ENCODE measurements around the gene CDH16. TPM values are rescaled to one million over a fixed set of nuclear protein-coding genes. Genes with fewer than 3 reads are reported as not detected.

Gene CDH16
- total RNA-seq, 1 donor from 2014 or later, result not detected

- intact Hi-C loops (cut with micrococcal nuclease), result loop anchor here (1.0 to 5.0 kb wide), 7 partner anchors 43 to 467 kb away; partner anchors contain the start of genes CES2, CIAO2B, CMTM3 and DYNC1LI2
Measured at GRCh38 chr16:66873685-66874055, 45.0 kb downstream of the CDH16 start.

GRCh38 chr16:66872943-66873684 lies 45.6 kb downstream of the CDH16 start:
- intact Hi-C loops (cut with micrococcal nuclease), result loop anchor here (1.0 to 5.0 kb wide), 7 partner anchors 43 to 466 kb away; partner anchors contain the start of genes CES2, CIAO2B, CMTM3 and DYNC1LI2

GRCh38 chr16:66872559-66872942 lies 46.1 kb downstream of the CDH16 start:
- intact Hi-C loops (cut with micrococcal nuclease), result loop anchor here (2.0 to 5.0 kb wide), 6 partner anchors 62 to 466 kb away; partner anchors contain the start of genes CES2, CIAO2B, CMTM3 and DYNC1LI2

- intact Hi-C loops (cut with micrococcal nuclease), result loop anchor here (2.0 to 5.0 kb wide), 6 partner anchors 63 to 465 kb away; partner anchors contain the start of genes CES2, CIAO2B, CMTM3 and DYNC1LI2
Measured at GRCh38 chr16:66871840-66872239, 46.8 kb downstream of the CDH16 start.

DNA sequence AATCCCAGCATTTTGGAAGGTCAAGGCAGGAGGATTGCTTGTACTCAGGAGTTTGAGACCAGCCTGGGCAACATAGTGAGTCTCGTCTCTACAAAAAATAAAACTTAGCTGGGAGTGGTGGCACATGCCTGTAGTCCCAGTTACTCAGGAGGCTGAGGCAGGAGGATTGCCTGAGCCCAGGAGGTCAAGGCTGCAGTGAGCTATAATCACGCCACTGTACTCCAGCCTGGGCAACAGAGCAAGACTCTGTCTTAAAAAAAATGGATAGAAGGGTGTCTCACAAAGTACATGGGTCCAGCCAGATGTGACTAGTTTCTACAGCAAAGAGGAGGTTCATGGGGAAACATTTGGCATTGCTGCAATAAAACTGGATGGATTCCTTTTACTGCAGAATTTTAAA lies 47.3 kb downstream of the CDH16 start:
- intact Hi-C loops (cut with micrococcal nuclease), result loop anchor here (5.0 kb wide), 1 partner anchor 349 kb away; no protein-coding TSS in a partner anchor

- intact Hi-C loops (cut with micrococcal nuclease), result no loop called here
Measured at GRCh38 chr16:66869424-66869823, 49.3 kb downstream of the CDH16 start.

GRCh38 chr16:66863707-66864106 lies 55.0 kb downstream of the CDH16 start:
- intact Hi-C loops (cut with micrococcal nuclease), result no loop called here

- intact Hi-C loops (cut with micrococcal nuclease), result no loop called here
Measured at GRCh38 chr16:66862023-66862520, 56.6 kb downstream of the CDH16 start.

DNA sequence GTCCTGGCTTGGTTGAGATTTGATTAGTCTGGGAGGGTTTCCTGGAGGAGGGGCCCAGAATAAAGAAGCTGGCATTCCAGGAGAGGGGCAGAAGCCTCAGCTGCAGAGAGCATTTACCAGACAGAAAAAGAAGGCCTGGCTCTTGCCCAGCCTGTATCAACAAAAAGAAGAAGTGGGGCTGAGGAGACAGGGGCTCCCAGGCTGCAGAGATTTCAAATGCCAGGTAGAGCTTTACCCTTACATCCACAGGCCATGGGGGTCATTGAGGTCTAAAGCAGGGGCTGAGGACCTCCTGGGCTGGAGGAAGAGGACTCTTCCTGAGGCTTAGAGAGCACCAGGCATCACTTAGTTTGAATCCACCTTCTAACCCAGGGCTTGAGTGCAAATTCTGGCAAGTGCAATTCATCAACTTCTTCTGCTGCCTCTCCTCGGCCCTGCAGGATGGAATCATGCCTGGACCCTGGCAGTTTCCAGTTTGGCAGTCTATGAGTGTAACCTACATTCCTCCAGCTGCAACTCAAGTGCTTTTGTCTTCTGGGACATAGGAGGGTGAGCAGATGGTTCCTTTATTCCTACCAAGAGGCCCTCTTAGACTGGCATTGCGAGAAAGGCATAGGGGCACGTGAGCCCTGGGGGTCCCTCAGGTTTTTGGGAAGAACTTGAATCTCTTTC lies 59.2 kb downstream of the CDH16 start:
- intact Hi-C loops (cut with micrococcal nuclease), result no loop called here

DNA sequence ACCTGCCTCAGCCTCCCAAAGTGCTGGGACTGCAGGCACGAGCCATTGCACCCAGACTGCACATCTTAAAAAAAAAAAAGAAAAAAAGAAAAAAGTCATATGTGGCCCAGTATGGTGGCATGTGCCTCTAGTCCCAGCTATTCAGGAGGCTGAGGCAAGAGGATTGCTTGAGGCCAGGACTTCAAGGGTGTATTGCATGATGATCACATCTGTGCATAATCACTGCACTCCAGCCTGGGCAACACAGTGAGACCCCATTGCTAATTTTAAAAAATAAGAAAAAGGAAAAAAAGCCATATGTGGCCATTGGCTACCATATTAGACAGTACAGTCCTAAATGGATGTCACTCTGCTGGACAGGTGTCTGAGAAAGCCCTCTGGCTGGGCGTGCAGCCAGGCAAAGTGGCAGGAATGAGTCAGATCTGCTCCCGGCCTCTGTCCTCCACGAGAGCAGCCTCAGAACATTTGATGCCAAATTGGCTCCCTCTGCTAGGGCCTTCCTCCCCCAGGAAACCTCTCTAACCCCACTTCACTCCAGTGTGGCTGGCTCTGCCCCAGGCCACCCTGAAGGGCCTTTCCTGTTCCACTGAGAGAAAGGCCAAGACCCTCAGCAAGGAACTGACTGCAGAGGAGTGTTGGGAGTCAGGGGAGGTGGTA lies 59.8 kb downstream of the CDH16 start:
- intact Hi-C loops (cut with micrococcal nuclease), result no loop called here

Other genes starting within 250 kb of the CDH16 start
- 0.80 and 1.0 TPM in 2 replicates for gene CMTM4, start 222.1 kb downstream of the CDH16 start, total RNA-seq
- 66.7 and 72.2 TPM in 2 replicates for gene DYNC1LI2, start 167.3 kb downstream of the CDH16 start, total RNA-seq
- 0.11 and 0.25 TPM in 2 replicates for gene TERB1, start 117.3 kb downstream of the CDH16 start, total RNA-seq
- gene NAE1, start 87.9 kb downstream of the CDH16 start, total RNA-seq, result 83.1 and 85.6 TPM in 2 replicates
- gene CA7, start 74.5 kb downstream of the CDH16 start, total RNA-seq, result 0.11 and 0.20 TPM in 2 replicates
- gene PDP2, start 38.4 kb downstream of the CDH16 start, total RNA-seq, result 20.1 and 25.0 TPM in 2 replicates
- 0.66 and 1.2 TPM in 2 replicates for gene RRAD, start 6.7 kb upstream of the CDH16 start, total RNA-seq
- 110 and 113 TPM in 2 replicates for gene CIAO2B, start 15.5 kb upstream of the CDH16 start, total RNA-seq
- gene CES2, start 16.6 kb upstream of the CDH16 start, total RNA-seq, result 35.6 and 38.3 TPM in 2 replicates
- gene CES3, start 42.4 kb upstream of the CDH16 start, total RNA-seq, result 7.9 and 10.9 TPM in 2 replicates
- 39.6 and 42.2 TPM in 2 replicates for gene CES4A, start 69.7 kb upstream of the CDH16 start, total RNA-seq
- gene CBFB, start 110.3 kb upstream of the CDH16 start, total RNA-seq, result 235 and 240 TPM in 2 replicates
- gene PHAF1, start 191.1 kb upstream of the CDH16 start, total RNA-seq, result 18.7 and 19.3 TPM in 2 replicates
- gene B3GNT9, start 232.1 kb upstream of the CDH16 start, total RNA-seq, result 8.1 and 8.3 TPM in 2 replicates
- gene TRADD, start 241.0 kb upstream of the CDH16 start, total RNA-seq, result 48.6 and 52.9 TPM in 2 replicates
- 32.7 and 34.4 TPM in 2 replicates for gene FBXL8, start 241.1 kb upstream of the CDH16 start, total RNA-seq
- gene HSF4, start 245.9 kb upstream of the CDH16 start, total RNA-seq, result 39.3 and 43.9 TPM in 2 replicates